GM12878 (cell line): Measurements from ENCODE around the gene UTS2R. TPM values are rescaled to one million over a fixed set of nuclear protein-coding genes. Genes with fewer than 3 reads are reported as not detected.

Experiments used
- ATAC-seq: fragments of 200-7000 bp; cut with Tn5 transposase; 3 replicates; pipeline ENCODE4 v1.9.1; 2020; ENCODE audit warnings: mild to moderate bottlenecking, moderate library complexity
- BruUV-seq: library from RNA; stranded (reverse); fragments of 400-500 nt; replicated peaks from 2 replicates; lab custom pipeline; 2021; lab: Mats Ljungman, UMichigan
- CTCF ChIA-PET: fragments of 300-600 bp; sonication (Branson Sonifier 250); formaldehyde crosslinking; extraction: SDS; loops from one replicate; lab custom pipeline; 2021; ENCODE audit warnings: inconsistent platforms; lab: Yijun Ruan, JAX
- POLR2A ChIA-PET: fragments of 350-600 bp; formaldehyde crosslinking; extraction: SDS; loops from one replicate; lab custom pipeline; 2021; ENCODE audit warnings: inconsistent platforms; lab: Charles Lee
- RAD21 ChIA-PET: fragments of 300-600 bp; sonication (Branson Sonifier 250); formaldehyde crosslinking; loops from one replicate; lab custom pipeline; 2023; ENCODE audit warnings: antibody characterized with exemption; ENCODE audit not compliant: unreplicated experiment; lab: Charles Lee
- SMC1A ChIA-PET: fragments of 300-600 bp; sonication (Branson Sonifier 250); formaldehyde crosslinking; loops from one replicate; lab custom pipeline; 2023; ENCODE audit not compliant: unreplicated experiment, uncharacterized antibody; lab: Charles Lee
- DNase-seq: peaks from one replicate; pipeline ENCODE4 v3.0.0-alpha.2; 2011; ENCODE audit warnings: low read depth, low spot score
- FAIRE-seq: peaks from 3 replicates; lab custom pipeline; 2011; peaks lifted over from hg19 to GRCh38; lab: Jason Lieb, UNC
- H2AFZ ChIP-seq: 2 replicates; pipeline ENCODE4 v1.6.0; 2011; ENCODE audit warnings: low read depth, low read length, control low read depth; ENCODE audit not compliant: control insufficient read depth
- H3K27ac ChIP-seq: 2 replicates; pipeline ENCODE4 v1.5.1; 2011; ENCODE audit warnings: control low read depth; ENCODE audit not compliant: control insufficient read depth, insufficient read depth
- H3K27me3 ChIP-seq, 2 experiments: replicated peaks in 1 of 2; 2 replicates each; pipeline versions ENCODE4 v1.6.0 to v1.6.1; 2011; ENCODE audit warnings: low read length in 1 of 2; ENCODE audit not compliant: control insufficient read depth in 2 of 2, insufficient read depth in 2 of 2
- H3K36me3 ChIP-seq, 2 experiments: 2 replicates each; pipeline ENCODE4 v1.5.1; 2011; ENCODE audit warnings: low read length in 1 of 2; ENCODE audit not compliant: control insufficient read depth in 2 of 2, insufficient read depth in 2 of 2
- H3K4me1 ChIP-seq: 2 replicates; pipeline ENCODE4 v1.6.1; 2011; ENCODE audit warnings: mild to moderate bottlenecking, low read length, moderate library complexity, mixed read lengths; ENCODE audit not compliant: control insufficient read depth, insufficient read depth
- H3K4me2 ChIP-seq: 2 replicates; pipeline ENCODE4 v1.6.0; 2011; ENCODE audit warnings: control low read depth; ENCODE audit not compliant: control insufficient read depth, insufficient read depth
- H3K4me3 ChIP-seq: fragments of 200-600 bp; sonication (generic); 2 replicates; pipeline ENCODE4 v1.5.1; 2016
- H3K79me2 ChIP-seq: 2 replicates; pipeline ENCODE4 v1.6.0; 2011; ENCODE audit warnings: low read length; ENCODE audit not compliant: control insufficient read depth, insufficient read depth
- H3K9ac ChIP-seq: 2 replicates; pipeline ENCODE4 v1.8.0; 2011; ENCODE audit warnings: low read length, control low read depth, mixed read lengths; ENCODE audit not compliant: control insufficient read depth, insufficient read depth
- H3K9me3 ChIP-seq: replicated peaks from 3 replicates; pipeline ENCODE4 v1.5.1; 2011; ENCODE audit warnings: mild to moderate bottlenecking, low read length; ENCODE audit not compliant: control insufficient read depth, insufficient read depth
- H4K20me1 ChIP-seq: 2 replicates; pipeline ENCODE4 v1.6.0; 2011; ENCODE audit not compliant: control insufficient read depth, insufficient read depth
- E2F4 ChIP-seq: IDR thresholded peaks from 2 replicates; pipeline ENCODE4 v1.6.1; 2012; ENCODE audit warnings: low read depth, low read length, improper control_type of control experiment
- PML ChIP-seq: IDR thresholded peaks from 2 replicates; pipeline ENCODE4 v1.6.1; 2012; ENCODE audit warnings: low read length, inconsistent platforms
- RB1 ChIP-seq: fragments of 450-650 bp; formaldehyde crosslinking; IDR thresholded peaks from 2 replicates; pipeline ENCODE4 v1.6.1; 2017; ENCODE audit warnings: mild to moderate bottlenecking, borderline replicate concordance
- RELB ChIP-seq: fragments of 450-650 bp; IDR thresholded peaks from 2 replicates; pipeline ENCODE4 v1.6.1; 2017; ENCODE audit warnings: low read depth, mild to moderate bottlenecking, moderate library complexity
- SIX5 ChIP-seq: IDR thresholded peaks from 2 replicates; pipeline ENCODE4 v1.6.1; 2011; ENCODE audit warnings: mild to moderate bottlenecking, low read depth, low read length, moderate library complexity; ENCODE audit not compliant: severe bottlenecking
- STAT3 ChIP-seq: IDR thresholded peaks from 2 replicates; pipeline ENCODE4 v1.6.1; 2011; ENCODE audit warnings: low read depth, low read length, improper control_type of control experiment
- WGBS: methylation state at CpG from one replicate; pipeline ENCODE4 v1.1.6; 2016; ENCODE audit warnings: low lambda C conversion rate; ENCODE audit not compliant: insufficient replicate concordance, insufficient coverage; ENCODE audit errors: missing lambda C conversion rate; 5-methylcytosine and 5-hydroxymethylcytosine counted together
- in situ Hi-C: fragments of 300-500 bp; cut with MboI; formaldehyde crosslinking; loops from 9 replicates; pipeline ENCODE4 v1.14.3; 2018; ENCODE audit warnings: mixed read lengths
- intact Hi-C: fragments of 100-400 bp; cut with micrococcal nuclease; formaldehyde crosslinking; loops from one replicate; pipeline ENCODE4 v1.14.2; 2022; ENCODE audit not compliant: unreplicated experiment
- polyA plus RNA-seq, 11 experiments: library from polyadenylated mRNA; depleted of rRNA in 4 of 11; unstranded in 6 of 11; stranded (reverse) in 5 of 11; fragments of >200 nt; fragmentation: Nextera tagmentation in 4 of 11; fragmentation: Illumina TruSeq in 1 of 11; extraction: Ambion mirVana in 4 of 11; extraction: Trizol in 1 of 11; gene quantifications; 1 replicate in 1 of 11; 2 replicates in 10 of 11; pipeline versions ENCODE4 v1.2.1 to v1.2.3, GENCODE V29; 2011 to 2016; ENCODE audit warnings: inconsistent platforms in 2 of 11, missing spikeins in 2 of 11, low read depth in 1 of 11
- total RNA-seq, 4 experiments: library from RNA; depleted of rRNA in 3 of 4; stranded (reverse); fragments of >200 nt in 3 of 4; fragmentation: Illumina TruSeq in 1 of 4; extraction: Trizol in 1 of 4; gene quantifications; 2 replicates each; pipeline versions ENCODE4 v1.2.1 to v1.2.3, GENCODE V29; 2013 to 2021

UTS2R gene
- total and polyA plus RNA-seq, 10 of the 15 experiments (the other 5 are each of a cell fraction or from before 2014, with no cell fraction given): 0.04 to 0.36 (median 0.11) TPM; not detected in 6

GRCh38 chr17:82382933-82383255 is 11.3 kb downstream of the UTS2R start:
- BruUV-seq: no TSS peak
- intact Hi-C loops: no loop called here
- RAD21 ChIA-PET: no interaction called here
- Histone ChIP-seq H3K27me3 (no peaks in the 10 kb centered on the region), H2AFZ (no peak overlapping the region), H3K9ac (no peak overlapping the region), H3K36me3 (no peaks in the 10 kb centered on the region), H3K9me3 (no peaks in the 10 kb centered on the region), H3K27ac (no peak overlapping the region), H3K4me2 (no peak overlapping the region), H3K79me2 (no peaks in the 10 kb centered on the region), H3K4me3 (no peak overlapping the region), H3K4me1 (no peaks in the 10 kb centered on the region), H4K20me1 (no peaks in the 10 kb centered on the region)
- DNase-seq (no peak), ATAC-seq (no peak), FAIRE-seq (no peak)
- CTCF ChIA-PET: no interaction called here
- in situ Hi-C loops: no loop called here
- TF ChIP-seq STAT3 (no peak), RB1 (no peak), PML (no peak), SIX5 (no peak), E2F4 (no peak), RELB (no peak)
- 58% methylated on average over 11 of the region's 11 CpGs for WGBS
- SMC1A ChIA-PET: no interaction called here
- POLR2A ChIA-PET: interaction anchor here (0.6 kb wide), 1 partner anchor 15 kb away, joined by 3 read pairs; no protein-coding TSS in a partner anchor
